Activated CD4-positive, alpha-beta T cell treated with anti-CD3 and anti-CD28 coated beads for 36 hours (primary cell): Measurements from ENCODE around the gene RABGAP1L. TPM values are rescaled to one million over a fixed set of nuclear protein-coding genes. Genes with fewer than 3 reads are reported as not detected.
"Not testable (repeated sequence)": the region's sequence is repeated elsewhere in the genome, so short reads cannot be mapped to it uniquely, and the experiment has no call there.

Experiments used
- ATAC-seq: fragments of 200-7000 bp; cut with Tn5 transposase; one replicate; pipeline ENCODE4 v1.10.0; 2021; ENCODE audit warnings: mild to moderate bottlenecking, moderate library complexity
- CTCF ChIA-PET: fragments of 350-600 bp; sonication (Branson Sonifier 250); formaldehyde crosslinking; loops from one replicate; lab custom pipeline; 2021; ENCODE audit warnings: antibody characterized with exemption; lab: Charles Lee
- POLR2A ChIA-PET: fragments of 350-600 bp; sonication (Branson Sonifier 250); formaldehyde crosslinking; loops from one replicate; lab custom pipeline; 2021; ENCODE audit warnings: antibody characterized with exemption, inconsistent platforms; lab: Charles Lee
- DNase-seq: peaks from one replicate; pipeline ENCODE4 v3.0.0-alpha.2; 2020
- H3K27ac Mint-ChIP-seq: one replicate; pipeline ENCODE4 v1.8.0; 2021; ENCODE audit warnings: mixed read lengths
- H3K27me3 Mint-ChIP-seq: one replicate; pipeline ENCODE4 v1.8.0; 2021; ENCODE audit warnings: mixed read lengths
- H3K36me3 Mint-ChIP-seq: one replicate; pipeline ENCODE4 v1.8.0; 2021; ENCODE audit warnings: low read depth, mixed read lengths
- H3K4me1 Mint-ChIP-seq: one replicate; pipeline ENCODE4 v1.8.0; 2021; ENCODE audit warnings: mixed read lengths
- H3K4me3 Mint-ChIP-seq: one replicate; pipeline ENCODE4 v1.8.0; 2021; ENCODE audit warnings: mild to moderate bottlenecking, moderate library complexity, mixed read lengths
- H3K9me3 Mint-ChIP-seq: one replicate; pipeline ENCODE4 v1.8.0; 2021; ENCODE audit warnings: low read depth, mixed read lengths
- intact Hi-C, 2 experiments: fragments of 100-400 bp; cut with DNase I in 1 of 2; cut with micrococcal nuclease in 1 of 2; formaldehyde crosslinking; loops; one replicate each; pipeline versions ENCODE4 v1.14.2 to v1.15.1; 2022 to 2024; cut with DNase I, micrococcal nuclease
- total RNA-seq, 2 experiments: library from RNA; stranded (reverse); gene quantifications; one replicate each; pipeline ENCODE4 v1.2.3, GENCODE V29; 2021

Gene RABGAP1L
- total RNA-seq, 2 experiments from 2014 or later: 22.6 to 29.9 TPM

DNA sequence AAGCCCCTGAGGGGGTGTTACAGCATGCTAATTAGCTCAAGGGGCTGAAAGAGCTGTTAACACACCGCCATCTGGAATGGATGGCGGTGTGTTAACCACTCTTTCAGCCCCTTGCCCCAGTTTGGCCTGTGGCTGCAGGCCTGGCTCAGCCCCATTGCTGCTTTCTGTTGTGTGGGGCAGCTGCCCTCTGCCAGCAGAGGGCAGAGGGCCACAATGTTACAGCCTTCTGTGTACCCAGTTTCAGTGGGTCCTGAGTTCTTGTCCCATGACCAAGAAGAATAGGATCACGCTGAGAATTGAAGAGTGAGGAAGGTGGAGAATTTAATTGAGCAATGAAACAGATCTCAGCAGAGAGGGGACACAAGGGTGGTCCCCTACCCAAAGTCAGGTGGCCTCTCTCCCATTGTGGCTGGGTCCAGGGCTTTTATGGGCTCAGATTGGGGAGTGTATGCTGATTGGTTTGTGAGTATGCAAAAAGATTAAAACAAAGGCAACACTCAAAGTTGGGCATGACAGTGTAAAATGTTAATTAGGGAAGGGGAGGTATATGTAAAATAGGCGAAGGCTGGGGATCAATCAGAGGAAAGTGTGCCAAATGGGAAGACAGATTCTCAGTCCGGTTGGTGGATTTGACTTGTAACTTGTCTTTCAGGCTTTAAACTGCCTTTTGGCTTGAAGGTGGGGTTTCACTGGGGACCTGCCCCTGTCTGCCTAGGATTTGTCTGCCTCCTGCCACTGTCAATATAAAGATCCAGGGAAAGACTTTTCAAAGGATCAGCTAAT is 142.2 kb downstream of the RABGAP1L start:
- ATAC-seq (no peak), DNase-seq (no peak)
- H3K4me3 Mint-ChIP-seq: no peak overlapping the region
- H3K27ac Mint-ChIP-seq: no peak overlapping the region
- POLR2A ChIA-PET: no interaction called here
- no peaks in the 10 kb centered on the region for H3K27me3 Mint-ChIP-seq
- intact Hi-C loops: no loop called here
- H3K36me3 Mint-ChIP-seq: peaks cover 44% of the 10 kb centered on the region
- peaks cover 9% of the 10 kb centered on the region for H3K9me3 Mint-ChIP-seq
- CTCF ChIA-PET: interaction anchor here (0.6 kb wide), 1 partner anchor 1446 kb away, joined by 4 read pairs; no protein-coding TSS in a partner anchor
- H3K4me1 Mint-ChIP-seq: no peaks in the 10 kb centered on the region

GRCh38 chr1:174308604-174309003 is 149.3 kb downstream of the RABGAP1L start:
- ChIA-PET POLR2A (no interaction called here), CTCF (no interaction called here)
- Mint-ChIP-seq H3K36me3 (peaks cover 72% of the 10 kb centered on the region), H3K9me3 (peaks cover 27% of the 10 kb centered on the region), H3K4me1 (no peaks in the 10 kb centered on the region), H3K27ac (no peak overlapping the region), H3K27me3 (no peaks in the 10 kb centered on the region), H3K4me3 (no peak overlapping the region)
- no peak for ATAC-seq
- intact Hi-C loops: no loop called here
- no peak for DNase-seq

DNA sequence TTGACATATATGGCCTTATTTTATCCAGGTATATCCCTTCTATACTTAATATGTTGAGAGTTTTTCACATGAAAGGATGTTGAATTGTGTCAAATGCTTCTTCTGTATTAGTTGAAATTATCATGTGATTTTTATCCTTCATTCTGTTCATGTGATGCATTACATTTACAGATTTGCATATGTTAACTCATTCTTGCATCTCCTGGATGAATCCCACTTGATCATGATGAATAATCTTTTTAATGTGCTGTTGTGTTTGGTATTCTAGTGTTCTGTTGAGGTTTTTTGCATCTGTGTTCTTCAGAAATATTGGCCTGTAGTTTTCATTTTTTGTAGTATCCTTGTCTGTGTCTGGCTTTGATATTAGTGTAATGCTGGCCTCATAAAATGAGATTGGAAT is 150.2 kb downstream of the RABGAP1L start:
- CTCF ChIA-PET: no interaction called here
- Mint-ChIP-seq H3K27ac (no peak overlapping the region), H3K4me3 (no peak overlapping the region), H3K27me3 (no peaks in the 10 kb centered on the region), H3K4me1 (no peaks in the 10 kb centered on the region), H3K9me3 (peaks cover 35% of the 10 kb centered on the region), H3K36me3 (peaks cover 81% of the 10 kb centered on the region)
- POLR2A ChIA-PET: no interaction called here
- no peak for DNase-seq
- no peak for ATAC-seq
- intact Hi-C loops: no loop called here

DNA sequence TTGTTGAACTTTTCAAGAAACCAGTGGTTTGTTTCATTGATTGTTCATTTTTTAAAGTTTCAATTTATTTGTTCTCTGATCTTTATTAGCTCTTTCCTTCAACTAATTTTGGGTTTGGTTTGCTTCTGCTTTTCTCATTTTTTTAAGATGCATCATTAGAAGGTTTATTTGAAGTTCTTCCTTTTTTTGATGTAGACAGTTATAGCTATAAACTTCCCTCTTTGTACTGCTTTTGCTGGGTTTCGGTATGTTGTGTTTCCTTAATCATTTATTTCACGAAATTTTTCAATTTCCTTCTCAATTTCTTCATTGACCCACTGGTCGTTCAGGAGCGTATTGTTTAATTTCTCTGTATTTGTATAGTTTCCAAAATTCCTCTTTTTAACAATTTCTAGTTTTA is 155.1 kb downstream of the RABGAP1L start:
- H3K4me3 Mint-ChIP-seq: no peak overlapping the region
- intact Hi-C loops: no loop called here
- ChIA-PET CTCF (no interaction called here), POLR2A (no interaction called here)
- no peaks in the 10 kb centered on the region for H3K27me3 Mint-ChIP-seq
- peaks cover 81% of the 10 kb centered on the region for H3K36me3 Mint-ChIP-seq
- no peak for DNase-seq
- peaks cover 47% of the 10 kb centered on the region for H3K9me3 Mint-ChIP-seq
- H3K4me1 Mint-ChIP-seq: no peaks in the 10 kb centered on the region
- H3K27ac Mint-ChIP-seq: no peak overlapping the region
- ATAC-seq: no peak

GRCh38 chr1:174315239-174315638 is 155.9 kb downstream of the RABGAP1L start:
- POLR2A ChIA-PET: no interaction called here
- intact Hi-C loops: no loop called here
- H3K4me1 Mint-ChIP-seq: no peaks in the 10 kb centered on the region
- DNase-seq: no peak
- H3K4me3 Mint-ChIP-seq: no peak overlapping the region
- H3K9me3 Mint-ChIP-seq: peaks cover 55% of the 10 kb centered on the region
- H3K27ac Mint-ChIP-seq: no peak overlapping the region
- CTCF ChIA-PET: no interaction called here
- no peak for ATAC-seq
- peaks cover 82% of the 10 kb centered on the region for H3K36me3 Mint-ChIP-seq
- H3K27me3 Mint-ChIP-seq: no peaks in the 10 kb centered on the region

DNA sequence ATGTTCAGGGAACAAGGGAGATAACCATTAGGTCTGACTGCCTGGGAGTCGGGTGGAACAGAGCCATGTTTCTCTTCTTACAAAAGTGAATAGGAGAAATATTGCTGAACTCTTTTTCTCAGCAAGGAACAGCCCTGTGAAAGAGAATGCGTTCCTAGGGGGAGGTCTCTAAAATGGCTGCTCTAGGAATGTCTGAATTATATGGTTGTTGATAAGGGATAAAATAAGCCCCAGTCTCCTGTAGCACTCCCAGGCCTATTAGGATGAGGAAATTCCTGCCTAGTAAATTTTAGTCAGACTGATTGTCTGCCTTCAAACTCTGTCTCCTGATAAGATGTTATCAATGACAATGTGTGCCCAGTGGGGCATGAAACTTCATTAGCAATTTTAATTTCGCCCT is 161.6 kb downstream of the RABGAP1L start:
- H3K27me3 Mint-ChIP-seq, ATAC-seq, POLR2A ChIA-PET, intact Hi-C loops, DNase-seq, H3K27ac Mint-ChIP-seq, CTCF ChIA-PET, H3K4me1 Mint-ChIP-seq, H3K4me3 Mint-ChIP-seq: not testable (repeated sequence)
- H3K36me3 Mint-ChIP-seq: peaks cover 74% of the 10 kb centered on the region
- peaks cover 48% of the 10 kb centered on the region for H3K9me3 Mint-ChIP-seq

GRCh38 chr1:174322202-174322862 is 163.0 kb downstream of the RABGAP1L start:
- intact Hi-C loops: no loop called here
- H3K9me3 Mint-ChIP-seq: peaks cover 51% of the 10 kb centered on the region
- DNase-seq (no peak), ATAC-seq (no peak)
- no peaks in the 10 kb centered on the region for H3K4me1 Mint-ChIP-seq
- no peak overlapping the region for H3K4me3 Mint-ChIP-seq
- ChIA-PET CTCF (no interaction called here), POLR2A (no interaction called here)
- H3K36me3 Mint-ChIP-seq: peaks cover 70% of the 10 kb centered on the region
- H3K27ac Mint-ChIP-seq: no peak overlapping the region
- H3K27me3 Mint-ChIP-seq: no peaks in the 10 kb centered on the region

- CTCF ChIA-PET: no interaction called here
- H3K36me3 Mint-ChIP-seq: peaks cover 54% of the 10 kb centered on the region
Measured at GRCh38 chr1:174324493-174324892, 165.2 kb downstream of the RABGAP1L start.

GRCh38 chr1:174324939-174325338 is 165.6 kb downstream of the RABGAP1L start:
- Mint-ChIP-seq H3K27ac (no peak overlapping the region), H3K27me3 (no peaks in the 10 kb centered on the region), H3K4me3 (no peak overlapping the region), H3K9me3 (peaks cover 41% of the 10 kb centered on the region), H3K36me3 (peaks cover 49% of the 10 kb centered on the region), H3K4me1 (no peaks in the 10 kb centered on the region)
- DNase-seq (no peak), ATAC-seq (no peak)
- ChIA-PET POLR2A (no interaction called here), CTCF (no interaction called here)
- intact Hi-C loops: no loop called here

More at GRCh38 chr1:174324493-174324892, 165.2 kb downstream of the RABGAP1L start:
- DNase-seq: no peak
- Mint-ChIP-seq H3K4me1 (no peaks in the 10 kb centered on the region), H3K9me3 (peaks cover 45% of the 10 kb centered on the region), H3K27me3 (no peaks in the 10 kb centered on the region), H3K27ac (no peak overlapping the region), H3K4me3 (no peak overlapping the region)
- POLR2A ChIA-PET: no interaction called here
- intact Hi-C loops: no loop called here
- no peak for ATAC-seq

- ATAC-seq (no peak), DNase-seq (no peak)
- no peaks in the 10 kb centered on the region for H3K27me3 Mint-ChIP-seq
- H3K4me3 Mint-ChIP-seq: no peak overlapping the region
- peaks cover 36% of the 10 kb centered on the region for H3K36me3 Mint-ChIP-seq
- peaks cover 28% of the 10 kb centered on the region for H3K9me3 Mint-ChIP-seq
- CTCF ChIA-PET: interaction anchor here (0.6 kb wide), 1 partner anchor 10 kb away, joined by 3 read pairs; no protein-coding TSS in a partner anchor
- H3K4me1 Mint-ChIP-seq: no peaks in the 10 kb centered on the region
- no peak overlapping the region for H3K27ac Mint-ChIP-seq
- intact Hi-C loops: no loop called here
- POLR2A ChIA-PET: no interaction called here
Measured at GRCh38 chr1:174326278-174326677, 167.0 kb downstream of the RABGAP1L start.

GRCh38 chr1:174333437-174333836 is 174.1 kb downstream of the RABGAP1L start:
- peaks cover 3% of the 10 kb centered on the region for H3K36me3 Mint-ChIP-seq
- intact Hi-C loops: no loop called here
- ChIA-PET POLR2A (no interaction called here), CTCF (no interaction called here)
- H3K4me1 Mint-ChIP-seq: peaks cover 4% of the 10 kb centered on the region
- ATAC-seq (no peak), DNase-seq (no peak)
- no peaks in the 10 kb centered on the region for H3K9me3 Mint-ChIP-seq
- no peak overlapping the region for H3K27ac Mint-ChIP-seq
- no peak overlapping the region for H3K4me3 Mint-ChIP-seq
- no peaks in the 10 kb centered on the region for H3K27me3 Mint-ChIP-seq
